ENCODE data around the gene NBPF6. TPM values are rescaled to one million over a fixed set of nuclear protein-coding genes. Genes with fewer than 3 reads are reported as not detected.
"Not testable (repeated sequence)": the region's sequence is repeated elsewhere in the genome, so short reads cannot be mapped to it uniquely, and the experiment has no call there.

The NBPF6 gene
- polyA plus RNA-seq, 1 experiment = not detected

- ChIA-PET CTCF (interaction anchor here (0.9 to 6.9 kb wide), 15 partner anchors 10 to 387 kb away, joined by 3 to 283 read pairs (median 4); partner anchors contain the start of gene EEIG2), POLR2A (interaction anchor here (0.9 kb wide), 1 partner anchor 132 kb away, joined by 3 read pairs; no protein-coding TSS in a partner anchor)
- no peaks in the 10 kb centered on the region for H3K27me3 ChIP-seq (ENCODE audit: control insufficient read depth, insufficient read depth, low read length)
- no peak overlapping the region for H3K27ac ChIP-seq (ENCODE audit: low read depth, low read length)
- H3K4me3 ChIP-seq (ENCODE audit: low read depth, low read length) = no peak overlapping the region
- no peaks in the 10 kb centered on the region for H3K9me3 ChIP-seq (ENCODE audit: control insufficient read depth, insufficient read depth, low read length)
- no peak for DNase-seq (ENCODE audit: low read depth, low spot score)
- no peak for TF ChIP-seq CTCF (IDR thresholded peaks at IDR 0.05; ENCODE audit: low read depth, low read length)
These were observed 61.6 kb downstream of the NBPF6 start for GRCh38 chr1:108511764-108512163.

- H3K27ac ChIP-seq (ENCODE audit: low read depth, low read length) = no peak overlapping the region
- no peaks in the 10 kb centered on the region for H3K9me3 ChIP-seq (ENCODE audit: control insufficient read depth, insufficient read depth, low read length)
- DNase-seq (ENCODE audit: low read depth, low spot score) = peak; percentile 7
- no peaks in the 10 kb centered on the region for H3K27me3 ChIP-seq (ENCODE audit: control insufficient read depth, insufficient read depth, low read length)
- ChIA-PET CTCF (interaction anchor here (0.6 to 6.9 kb wide), 28 partner anchors 10 to 386 kb away, joined by 3 to 283 read pairs (median 4); partner anchors contain the start of gene EEIG2), POLR2A (interaction anchor here (0.9 kb wide), 1 partner anchor 131 kb away, joined by 3 read pairs; no protein-coding TSS in a partner anchor)
- TF ChIP-seq CTCF (IDR thresholded peaks at IDR 0.05; ENCODE audit: low read depth, low read length) = peak; percentile 89
- H3K4me3 ChIP-seq (ENCODE audit: low read depth, low read length) = no peak overlapping the region
These were observed 62.3 kb downstream of the NBPF6 start for GRCh38 chr1:108512239-108513043.

- TF ChIP-seq CTCF (IDR thresholded peaks at IDR 0.05; ENCODE audit: low read depth, low read length) = no peak
- Histone ChIP-seq H3K4me3 (ENCODE audit: low read depth, low read length) (no peak overlapping the region), H3K27me3 (ENCODE audit: control insufficient read depth, insufficient read depth, low read length) (no peaks in the 10 kb centered on the region), H3K9me3 (ENCODE audit: control insufficient read depth, insufficient read depth, low read length) (no peaks in the 10 kb centered on the region), H3K27ac (ENCODE audit: low read depth, low read length) (no peak overlapping the region)
- no peak for DNase-seq (ENCODE audit: low read depth, low spot score)
- ChIA-PET POLR2A (no interaction called here), CTCF (interaction anchor here (0.6 to 6.9 kb wide), 24 partner anchors 9 to 386 kb away, joined by 3 to 283 read pairs (median 4); partner anchors contain the start of gene EEIG2)
These were observed 62.9 kb downstream of the NBPF6 start for GRCh38 chr1:108513044-108513415.

GRCh38 chr1:108513914-108514313 lies 63.8 kb downstream of the NBPF6 start:
- H3K9me3 ChIP-seq (ENCODE audit: control insufficient read depth, insufficient read depth, low read length); H3K27ac ChIP-seq (ENCODE audit: low read depth, low read length); H3K4me3 ChIP-seq (ENCODE audit: low read depth, low read length); H3K27me3 ChIP-seq (ENCODE audit: control insufficient read depth, insufficient read depth, low read length); DNase-seq (ENCODE audit: low read depth, low spot score); POLR2A ChIA-PET: not testable (repeated sequence)
- CTCF ChIA-PET = interaction anchor here (1.4 to 3.8 kb wide), 2 partner anchors 46 to 130 kb away, joined by 3 to 29 read pairs; partner anchors contain the start of gene EEIG2

GRCh38 chr1:108517301-108517897 lies 67.3 kb downstream of the NBPF6 start:
- H3K4me3 ChIP-seq (ENCODE audit: low read depth, low read length); H3K27ac ChIP-seq (ENCODE audit: low read depth, low read length); H3K9me3 ChIP-seq (ENCODE audit: control insufficient read depth, insufficient read depth, low read length); DNase-seq (ENCODE audit: low read depth, low spot score); POLR2A ChIA-PET; H3K27me3 ChIP-seq (ENCODE audit: control insufficient read depth, insufficient read depth, low read length): not testable (repeated sequence)
- CTCF ChIA-PET = interaction anchor here (3.8 kb wide), 1 partner anchor 127 kb away, joined by 29 read pairs; no protein-coding TSS in a partner anchor

Other genes with a start within 250 kb of the NBPF6 start
- gene SLC25A24, start 250.0 kb upstream of the NBPF6 start, polyA plus RNA-seq (2011; rRNA removed) = 35.7 and 50.5 TPM in 2 replicates
- gene NBPF4, start 206.3 kb upstream of the NBPF6 start, polyA plus RNA-seq (2011; rRNA removed) = not detected in 2 replicates
- 4.4 and 6.1 TPM in 2 replicates for gene EEIG2, start 109.8 kb downstream of the NBPF6 start, polyA plus RNA-seq (2011; rRNA removed)
- gene HENMT1, start 210.8 kb downstream of the NBPF6 start, polyA plus RNA-seq (2011; rRNA removed) = 2.2 and 2.3 TPM in 2 replicates
- gene PRPF38B, start 242.0 kb downstream of the NBPF6 start, polyA plus RNA-seq (2011; rRNA removed) = 23.4 and 35.6 TPM in 2 replicates